Vagina (tissue), 2 donors: ENCODE measurements around the gene APP. TPM values are rescaled to one million over a fixed set of nuclear protein-coding genes. Genes with fewer than 3 reads are reported as not detected.

ENCODE experiments used
- DNase-seq, 2 donors: peaks; one replicate each; pipeline ENCODE4 v3.0.0-alpha.2; 2017; ENCODE audit errors: extremely low spot score in 2 of 2
- H3K27ac ChIP-seq: fragments of 200-600 bp; sonication (generic); one replicate; pipeline ENCODE4 v1.5.1; 2019
- H3K27me3 ChIP-seq: fragments of 200-600 bp; sonication (generic); one replicate; pipeline ENCODE4 v1.5.1; 2019
- H3K36me3 ChIP-seq, 2 donors: fragments of 200-600 bp; sonication (generic); one replicate each; pipeline ENCODE4 v1.5.1; 2017 to 2019
- H3K4me1 ChIP-seq: fragments of 200-600 bp; sonication (generic); one replicate; pipeline ENCODE4 v1.5.1; 2019
- H3K4me3 ChIP-seq, 2 donors: fragments of 200-600 bp; sonication (generic); 1 replicate in 1 of 2; 2 replicates in 1 of 2; pipeline ENCODE4 v1.5.1; 2016 to 2019
- H3K9me3 ChIP-seq: fragments of 200-600 bp; sonication (generic); one replicate; pipeline ENCODE4 v1.5.1; 2019
- POLR2A ChIP-seq, 2 donors: fragments of 450-650 bp; IDR thresholded peaks; one replicate each; pipeline ENCODE4 v1.6.1; 2017; ENCODE audit warnings: antibody characterized with exemption in 2 of 2, mild to moderate bottlenecking in 2 of 2, moderate library complexity in 2 of 2
- POLR2AphosphoS5 ChIP-seq, 2 donors: sonication (generic); formaldehyde crosslinking; IDR thresholded peaks; one replicate each; pipeline ENCODE4 v1.9.0; 2017; ENCODE audit warnings: antibody characterized with exemption in 2 of 2, mild to moderate bottlenecking in 2 of 2, low read depth in 1 of 2; ENCODE audit not compliant: insufficient read depth in 1 of 2
- intact Hi-C: fragments of 100-400 bp; cut with DNase I; formaldehyde crosslinking; loops from one replicate; pipeline ENCODE4 v1.15.1; 2023
- total RNA-seq: library from RNA; depleted of rRNA; stranded (reverse); fragments of >200 nt; gene quantifications from one replicate; pipeline ENCODE4 v1.2.3, GENCODE V29; 2016
- TF ChIP-seq, protein P1 (sequence below), 3 experiments: fragments of 450-650 bp in 2 of 3; fragments of 200-600 bp in 1 of 3; sonication (generic) in 1 of 3; IDR thresholded peaks; one replicate each; pipeline ENCODE4 v1.5.1; 2017 to 2019; ENCODE audit warnings: antibody characterized with exemption in 3 of 3, mild to moderate bottlenecking in 2 of 3, moderate library complexity in 2 of 3

APP gene
- total RNA-seq, 1 donor from 2014 or later, result 315 TPM

DNA sequence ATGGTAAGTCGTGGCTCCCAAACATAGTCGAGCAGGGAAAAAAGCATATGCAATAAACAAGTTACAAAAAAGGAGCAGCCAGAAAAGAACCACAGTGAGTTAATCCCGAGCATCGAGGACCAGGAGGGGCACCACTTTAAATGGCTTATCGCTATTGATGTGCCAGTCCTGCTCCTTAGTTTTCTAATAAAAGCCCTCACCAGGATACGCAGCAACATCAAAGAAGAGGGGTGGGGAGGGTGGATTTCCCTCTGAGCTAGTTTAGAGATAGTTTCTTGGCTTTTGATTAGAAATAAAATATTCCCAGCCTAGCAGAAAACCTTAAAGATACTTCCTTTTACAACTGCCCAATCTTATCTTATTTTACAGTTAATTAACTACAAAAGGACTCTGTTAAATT is 265.4 kb downstream of the APP start:
- Histone ChIP-seq H3K9me3 (no peaks in the 10 kb centered on the region), H3K4me1 (peaks cover 18% of the 10 kb centered on the region), H3K36me3 (no peaks in the 10 kb centered on the region), H3K27ac (no peak overlapping the region), H3K4me3 (no peak overlapping the region), H3K27me3 (no peaks in the 10 kb centered on the region)
- intact Hi-C loops, result no loop called here
- no peak for DNase-seq
- TF ChIP-seq POLR2AphosphoS5 (IDR thresholded peaks at IDR 0.05; ENCODE audit: insufficient read depth in 1 of 2, low read depth in 1 of 2) (no peak), POLR2A (IDR thresholded peaks at IDR 0.05) (no peak)
- TF ChIP-seq, protein P1, sequence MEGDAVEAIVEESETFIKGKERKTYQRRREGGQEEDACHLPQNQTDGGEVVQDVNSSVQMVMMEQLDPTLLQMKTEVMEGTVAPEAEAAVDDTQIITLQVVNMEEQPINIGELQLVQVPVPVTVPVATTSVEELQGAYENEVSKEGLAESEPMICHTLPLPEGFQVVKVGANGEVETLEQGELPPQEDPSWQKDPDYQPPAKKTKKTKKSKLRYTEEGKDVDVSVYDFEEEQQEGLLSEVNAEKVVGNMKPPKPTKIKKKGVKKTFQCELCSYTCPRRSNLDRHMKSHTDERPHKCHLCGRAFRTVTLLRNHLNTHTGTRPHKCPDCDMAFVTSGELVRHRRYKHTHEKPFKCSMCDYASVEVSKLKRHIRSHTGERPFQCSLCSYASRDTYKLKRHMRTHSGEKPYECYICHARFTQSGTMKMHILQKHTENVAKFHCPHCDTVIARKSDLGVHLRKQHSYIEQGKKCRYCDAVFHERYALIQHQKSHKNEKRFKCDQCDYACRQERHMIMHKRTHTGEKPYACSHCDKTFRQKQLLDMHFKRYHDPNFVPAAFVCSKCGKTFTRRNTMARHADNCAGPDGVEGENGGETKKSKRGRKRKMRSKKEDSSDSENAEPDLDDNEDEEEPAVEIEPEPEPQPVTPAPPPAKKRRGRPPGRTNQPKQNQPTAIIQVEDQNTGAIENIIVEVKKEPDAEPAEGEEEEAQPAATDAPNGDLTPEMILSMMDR (IDR thresholded peaks at IDR 0.05), result no peak

DNA sequence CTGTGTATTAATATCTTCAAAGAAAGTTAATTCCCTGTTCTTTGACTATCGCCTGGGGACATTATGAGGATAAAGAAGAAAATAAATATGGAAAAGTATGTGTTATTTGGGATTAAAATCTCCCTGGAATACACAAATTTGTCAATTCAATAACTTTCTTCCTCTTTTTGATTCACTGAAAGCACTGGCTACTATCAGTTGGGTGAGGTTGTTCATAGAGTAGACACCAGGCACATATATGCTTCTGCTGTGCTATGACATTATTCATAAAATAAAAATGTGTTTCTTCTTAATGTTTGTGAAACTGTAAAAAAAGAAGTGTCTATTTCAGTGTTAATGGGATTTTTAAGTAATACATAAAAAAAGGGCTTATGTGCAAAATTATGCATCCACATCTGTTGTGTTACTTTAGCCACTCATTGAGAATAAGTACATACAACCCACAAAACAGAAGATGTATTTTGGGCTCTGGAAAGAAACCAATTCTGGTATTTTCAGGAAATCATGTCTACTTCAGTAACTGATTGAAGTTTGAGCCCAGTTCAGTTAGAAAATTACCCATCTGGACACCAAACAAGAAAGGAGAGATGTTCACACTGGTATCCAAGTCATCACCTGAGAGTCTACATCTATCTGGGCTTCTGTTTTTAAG is 266.4 kb downstream of the APP start:
- Histone ChIP-seq H3K27me3 (no peaks in the 10 kb centered on the region), H3K4me3 (no peak overlapping the region), H3K36me3 (no peaks in the 10 kb centered on the region), H3K4me1 (peaks cover 18% of the 10 kb centered on the region), H3K27ac (no peak overlapping the region), H3K9me3 (no peaks in the 10 kb centered on the region)
- DNase-seq, result no peak
- TF ChIP-seq POLR2AphosphoS5 (IDR thresholded peaks at IDR 0.05; ENCODE audit: insufficient read depth in 1 of 2, low read depth in 1 of 2) (no peak), POLR2A (IDR thresholded peaks at IDR 0.05) (no peak)
- TF ChIP-seq, protein P1 (IDR thresholded peaks at IDR 0.05), result no peak
- intact Hi-C loops, result no loop called here

DNA sequence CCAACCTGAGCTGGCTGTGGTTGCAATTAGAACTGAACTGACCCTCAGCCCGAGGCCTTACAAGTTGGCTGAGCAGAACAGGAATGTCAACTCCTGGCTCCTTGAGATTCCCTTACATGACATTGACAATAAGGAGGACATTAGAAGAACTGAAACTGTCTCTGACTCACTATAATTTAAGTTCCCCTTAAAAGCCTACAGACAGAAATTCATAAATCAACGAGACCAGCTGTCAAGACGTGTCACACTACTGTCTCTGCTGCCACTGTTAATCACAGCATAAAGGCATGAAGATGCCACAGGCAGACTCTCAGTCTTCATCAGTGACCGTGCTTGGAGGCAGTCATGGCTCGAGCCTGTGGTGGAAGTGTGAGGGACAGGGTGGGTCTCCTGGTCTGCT is 267.0 kb downstream of the APP start:
- no peak overlapping the region for H3K27ac ChIP-seq
- no peak overlapping the region for H3K4me3 ChIP-seq
- H3K9me3 ChIP-seq, result no peaks in the 10 kb centered on the region
- DNase-seq, result no peak
- peaks cover 14% of the 10 kb centered on the region for H3K4me1 ChIP-seq
- TF ChIP-seq, protein P1 (IDR thresholded peaks at IDR 0.05), result no peak
- TF ChIP-seq POLR2A (IDR thresholded peaks at IDR 0.05), result no peak
- TF ChIP-seq POLR2AphosphoS5 (IDR thresholded peaks at IDR 0.05; ENCODE audit: insufficient read depth in 1 of 2, low read depth in 1 of 2), result no peak
- H3K36me3 ChIP-seq, result no peaks in the 10 kb centered on the region
- intact Hi-C loops, result no loop called here
- no peaks in the 10 kb centered on the region for H3K27me3 ChIP-seq

DNA sequence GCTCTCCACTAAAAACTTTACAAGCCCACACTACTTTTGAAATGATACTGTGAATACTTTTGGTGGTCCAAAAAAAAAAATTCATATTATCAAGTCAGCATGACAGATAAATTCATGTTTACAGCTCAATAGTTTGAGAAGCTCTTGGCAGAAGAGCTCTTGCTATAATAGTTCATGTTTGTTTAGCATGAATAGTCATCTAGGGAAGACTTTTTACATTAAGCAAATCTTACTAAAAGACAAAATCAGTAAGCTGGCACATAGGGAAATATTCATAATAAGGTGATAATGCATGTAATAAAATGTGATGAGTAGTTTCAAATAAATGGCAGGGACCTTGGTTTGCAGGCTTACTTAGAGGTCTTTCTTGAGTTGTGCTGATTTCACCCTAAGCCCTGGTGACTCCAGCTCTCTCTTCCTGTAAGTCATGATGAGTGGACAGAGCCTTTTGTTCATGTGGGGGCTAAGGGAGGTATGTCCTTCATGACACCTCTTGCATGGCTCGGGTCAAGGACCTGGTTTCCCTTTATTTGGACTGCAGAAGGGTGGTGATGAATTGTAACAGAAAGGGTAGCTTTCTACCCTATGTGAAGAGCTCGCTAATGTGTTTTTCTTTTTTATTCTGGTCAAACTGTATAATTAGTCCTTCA is 269.1 kb downstream of the APP start:
- Histone ChIP-seq H3K27me3 (no peaks in the 10 kb centered on the region), H3K27ac (no peak overlapping the region), H3K9me3 (no peaks in the 10 kb centered on the region), H3K4me3 (no peak overlapping the region), H3K4me1 (peaks cover 3% of the 10 kb centered on the region), H3K36me3 (no peaks in the 10 kb centered on the region)
- intact Hi-C loops, result no loop called here
- no peak for DNase-seq
- TF ChIP-seq POLR2A (IDR thresholded peaks at IDR 0.05) (no peak), POLR2AphosphoS5 (IDR thresholded peaks at IDR 0.05; ENCODE audit: insufficient read depth in 1 of 2, low read depth in 1 of 2) (no peak)
- TF ChIP-seq, protein P1 (IDR thresholded peaks at IDR 0.05), result no peak

DNA sequence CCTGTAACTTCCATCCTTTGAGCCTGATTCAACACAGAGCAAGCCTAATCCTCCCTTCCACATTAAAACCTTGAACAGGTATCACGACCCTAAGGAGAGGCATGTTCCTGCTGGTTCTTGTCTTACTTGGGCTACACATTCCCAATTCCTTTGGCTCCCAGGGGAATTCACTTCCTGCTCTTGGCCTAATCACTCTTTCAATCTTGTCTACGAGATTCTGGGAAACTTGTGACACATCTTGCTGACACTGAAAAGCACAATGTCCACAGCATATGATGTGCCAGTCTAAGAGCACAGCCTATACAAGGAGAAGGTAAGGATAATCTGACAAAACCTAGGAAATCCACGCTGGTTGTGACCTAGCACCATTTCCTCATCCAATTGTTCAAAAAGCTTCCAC is 271.9 kb downstream of the APP start:
- intact Hi-C loops, result loop anchor here (5.0 kb wide), 1 partner anchor 274 kb away; the partner anchor contains the start of gene APP

More for the DNA sequence above, 271.9 kb downstream of the APP start:
- peaks cover 3% of the 10 kb centered on the region for H3K4me1 ChIP-seq
- no peak for DNase-seq
- H3K9me3 ChIP-seq, result no peaks in the 10 kb centered on the region
- H3K36me3 ChIP-seq, result no peaks in the 10 kb centered on the region
- H3K27ac ChIP-seq, result no peak overlapping the region
- H3K27me3 ChIP-seq, result no peaks in the 10 kb centered on the region
- TF ChIP-seq POLR2AphosphoS5 (IDR thresholded peaks at IDR 0.05; ENCODE audit: insufficient read depth in 1 of 2, low read depth in 1 of 2), result no peak
- no peak for TF ChIP-seq POLR2A (IDR thresholded peaks at IDR 0.05)
- TF ChIP-seq, protein P1 (IDR thresholded peaks at IDR 0.05), result no peak
- no peak overlapping the region for H3K4me3 ChIP-seq
